HG03342 (cell line): Measurements from ENCODE around the gene TECPR1.
"Not testable (repeated sequence)": the region's sequence is repeated elsewhere in the genome, so short reads cannot be mapped to it uniquely, and the experiment has no call there.

ENCODE experiments used
- ATAC-seq: cut with Tn5 transposase; IDR thresholded peaks from one replicate; pipeline ENCODE4 v1.9.1; 2021; ENCODE audit warnings: mild to moderate bottlenecking, moderate library complexity; ENCODE audit not compliant: unreplicated experiment

Gene TECPR1

GRCh38 chr7:98228801-98229200 lies 23.2 kb downstream of the TECPR1 start:
- ATAC-seq: no peak

GRCh38 chr7:98227939-98228338 lies 24.1 kb downstream of the TECPR1 start:
- no peak for ATAC-seq

DNA sequence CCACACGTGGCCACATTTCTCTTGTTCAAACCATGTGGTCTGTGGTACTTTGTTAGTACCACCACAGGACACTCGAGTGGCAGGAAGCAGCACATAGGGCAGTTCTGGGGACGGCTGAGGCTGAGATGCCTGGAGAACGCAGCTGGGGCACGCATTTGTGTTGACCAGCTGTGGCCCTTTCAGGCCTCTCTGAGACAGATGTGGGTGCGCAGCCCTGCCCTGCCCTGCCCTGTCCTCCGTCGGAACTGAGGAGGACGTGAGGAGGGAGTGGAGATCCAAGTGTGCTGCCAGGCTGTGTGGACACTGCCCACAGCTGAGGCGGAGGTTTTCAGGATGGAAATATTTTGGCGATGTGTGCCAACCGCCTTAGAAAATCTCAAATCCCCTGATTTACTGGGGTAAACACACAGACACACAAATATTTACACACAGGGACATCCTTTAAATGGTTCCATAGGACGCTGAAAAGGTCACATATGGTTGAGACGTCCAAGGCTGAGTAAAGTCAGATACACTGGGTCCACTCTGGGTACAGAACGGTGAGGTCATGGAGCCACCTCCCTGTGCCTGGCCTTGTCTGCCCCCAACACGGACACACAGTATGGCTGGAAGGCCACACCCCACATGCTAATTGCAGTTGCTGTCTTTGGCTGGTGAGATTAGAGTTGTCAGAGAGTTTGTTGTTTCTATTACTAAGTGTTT lies 26.0 kb downstream of the TECPR1 start:
- no peak for ATAC-seq

- ATAC-seq: no peak
Observed at GRCh38 chr7:98224701-98225181, 27.3 kb downstream of the TECPR1 start.

- no peak for ATAC-seq
Observed at GRCh38 chr7:98223898-98224700, 27.9 kb downstream of the TECPR1 start.

DNA sequence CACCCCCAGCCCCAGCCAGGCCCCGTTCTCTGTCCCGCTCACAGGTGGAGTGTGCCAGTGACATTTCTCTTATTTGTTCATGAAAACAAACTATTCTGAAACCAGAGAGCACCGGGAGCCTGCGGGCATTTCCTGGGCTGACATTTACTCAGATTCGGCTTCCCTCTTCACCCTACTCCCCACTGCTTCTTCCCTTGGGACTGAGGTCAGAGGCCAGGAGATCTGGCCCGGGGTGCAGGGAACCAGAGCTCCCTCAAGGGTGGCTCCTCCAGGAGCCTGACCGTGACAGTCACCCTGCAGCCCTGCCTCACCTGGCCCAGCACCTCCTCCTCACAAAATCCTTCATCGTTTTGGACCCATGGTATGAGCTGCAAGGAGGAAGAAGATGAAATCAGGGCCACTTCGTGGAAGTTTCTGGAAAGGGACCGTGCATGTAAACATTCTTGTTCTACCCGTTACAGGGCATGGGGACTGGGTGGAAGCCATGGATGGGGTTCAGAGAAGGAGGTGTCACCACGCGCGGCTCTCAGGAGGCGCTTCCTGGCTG lies 28.6 kb downstream of the TECPR1 start:
- no peak for ATAC-seq

GRCh38 chr7:98222533-98223195 lies 29.4 kb downstream of the TECPR1 start:
- no peak for ATAC-seq

DNA sequence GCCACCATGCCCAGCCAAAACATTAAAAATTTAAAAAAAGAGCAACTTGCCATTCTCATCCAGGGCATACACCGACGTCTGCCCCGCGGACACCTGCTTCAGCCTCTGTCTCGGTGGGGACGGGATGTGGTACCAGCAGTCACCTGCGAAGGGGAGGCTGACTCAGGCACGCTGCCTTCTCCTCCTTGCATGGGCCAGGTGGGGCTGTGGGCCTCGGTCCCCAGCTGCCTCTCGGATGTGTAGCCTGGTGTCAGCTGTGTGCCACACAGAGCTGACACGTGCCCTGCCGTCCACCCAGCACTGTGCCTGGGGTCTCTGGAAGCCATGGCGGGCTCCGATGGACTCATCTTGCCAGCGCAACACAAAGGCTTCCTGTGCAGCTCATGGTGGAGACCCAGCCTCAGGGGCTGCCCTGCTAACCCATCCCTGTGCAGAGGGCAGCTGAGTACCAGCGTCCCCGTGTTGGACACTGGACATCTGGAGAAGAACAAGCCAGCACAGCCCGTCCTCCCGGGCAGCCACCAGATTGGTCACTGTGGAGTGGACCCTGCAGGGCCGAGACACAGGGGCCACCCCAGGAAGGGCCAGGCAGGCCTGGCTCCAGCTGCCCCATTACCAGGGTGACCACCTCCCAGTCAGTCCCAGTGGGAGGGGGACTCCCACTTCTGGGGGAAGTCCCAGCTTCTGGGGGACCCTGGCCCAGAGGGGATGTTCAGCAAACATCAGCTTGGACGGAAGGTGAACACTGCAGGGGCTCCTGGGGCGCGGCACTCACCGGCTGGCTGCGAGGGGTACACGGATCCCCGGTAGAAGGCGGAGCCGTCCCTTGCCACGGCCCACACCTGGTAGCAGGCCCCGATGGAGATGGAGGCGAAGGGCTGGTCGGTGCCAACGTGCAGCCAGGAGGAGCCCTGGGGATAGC lies 30.2 kb downstream of the TECPR1 start:
- no peak for ATAC-seq

DNA sequence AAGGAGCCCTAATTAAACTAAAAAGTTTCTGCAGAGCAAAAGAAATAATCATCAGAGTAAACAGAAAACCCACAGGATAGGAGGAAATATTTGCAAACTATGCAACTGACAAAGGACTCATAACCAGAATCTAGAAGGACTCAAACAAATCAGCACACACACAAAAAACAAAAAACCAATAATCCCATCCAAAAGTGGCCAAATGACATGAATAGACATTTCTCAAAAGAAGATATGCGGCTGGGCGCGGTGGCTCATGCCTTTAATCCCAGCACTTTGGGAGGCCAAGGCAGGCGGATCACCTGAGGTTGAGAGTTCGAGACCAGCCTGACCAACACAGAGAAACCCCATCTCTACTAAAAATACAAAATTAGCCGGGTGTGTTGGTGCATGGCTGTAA lies 32.6 kb downstream of the TECPR1 start:
- ATAC-seq: not testable (repeated sequence)

- no peak for ATAC-seq
Observed at GRCh38 chr7:98217623-98218582, 34.1 kb downstream of the TECPR1 start.

DNA sequence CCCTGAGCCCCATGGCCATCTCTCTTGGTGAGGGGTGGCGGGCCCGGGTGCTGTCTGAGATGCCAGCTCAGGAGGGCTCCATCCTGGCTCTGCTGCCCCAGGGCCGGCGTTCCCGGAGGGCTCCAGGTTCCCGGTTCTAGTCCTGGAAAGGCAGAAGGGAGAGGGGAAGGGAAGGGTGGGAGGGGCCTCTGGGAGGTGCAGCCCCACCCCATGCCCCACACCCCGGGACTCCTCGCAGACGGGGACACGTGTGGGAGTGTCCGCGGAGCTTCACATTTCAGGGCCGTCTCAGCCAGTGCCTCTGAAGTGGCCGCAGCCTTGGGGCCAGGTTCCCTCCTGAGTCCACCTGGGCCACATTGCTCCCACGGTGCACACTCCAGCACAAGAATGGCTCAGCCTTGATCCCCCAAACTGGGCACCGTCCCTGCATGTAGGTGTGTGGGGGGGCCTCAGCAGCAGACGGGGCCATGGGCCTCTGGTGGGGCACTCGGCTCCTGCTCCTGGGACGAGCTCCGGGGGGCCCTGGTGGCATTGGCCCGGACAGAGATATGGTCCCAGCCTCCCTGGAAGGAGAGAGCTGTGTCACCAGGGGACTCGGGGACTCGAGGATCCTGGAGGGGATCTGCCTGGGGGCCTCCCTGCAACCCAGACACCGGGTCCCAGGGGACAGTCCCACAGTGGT lies 35.0 kb downstream of the TECPR1 start:
- no peak for ATAC-seq

DNA sequence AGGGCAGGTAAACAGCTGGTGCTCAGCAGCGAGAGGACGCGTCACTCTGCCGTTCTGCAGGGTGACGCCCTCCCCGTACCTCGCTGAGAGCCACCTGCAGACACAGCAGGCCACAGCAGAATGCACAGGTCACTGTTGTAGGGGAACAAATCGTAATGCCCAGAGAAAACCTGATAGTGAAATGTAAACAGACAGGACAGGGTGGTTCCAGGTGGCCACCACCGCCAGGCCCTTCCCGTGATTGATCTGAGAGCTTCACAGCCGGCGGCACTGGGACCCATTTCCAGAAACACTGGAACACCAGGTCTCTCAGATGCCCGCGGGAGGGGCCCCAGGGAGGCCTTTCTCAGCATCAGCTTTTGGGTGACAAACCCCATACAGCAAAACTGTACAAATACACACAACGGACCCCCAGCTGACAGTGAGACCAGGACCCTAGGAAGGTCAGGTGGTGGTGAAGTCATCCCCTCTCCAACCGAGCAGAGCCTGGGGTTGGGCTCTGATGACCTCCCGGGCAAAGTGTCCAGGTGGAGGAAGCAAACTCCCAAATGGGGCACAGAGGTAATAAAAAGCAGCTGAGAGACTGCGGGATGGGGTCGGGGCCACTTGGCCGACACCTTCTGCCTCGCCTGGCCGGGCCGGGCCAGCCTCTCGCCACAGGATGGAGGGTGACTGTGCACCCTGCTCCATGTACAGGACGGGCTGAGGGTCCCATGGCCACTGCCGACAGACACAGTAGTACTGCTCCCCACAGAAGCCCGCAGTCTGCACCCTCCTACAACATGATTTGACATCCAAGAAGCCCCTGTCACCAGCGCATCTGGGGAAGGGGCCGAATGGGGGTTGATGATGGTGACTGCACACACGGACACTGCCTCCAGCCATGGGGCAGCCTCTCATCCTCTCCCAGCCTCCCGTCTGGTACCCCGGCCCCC lies 36.2 kb downstream of the TECPR1 start:
- ATAC-seq: no peak

- no peak for ATAC-seq
Observed at GRCh38 chr7:98214811-98215321, 37.2 kb downstream of the TECPR1 start.

DNA sequence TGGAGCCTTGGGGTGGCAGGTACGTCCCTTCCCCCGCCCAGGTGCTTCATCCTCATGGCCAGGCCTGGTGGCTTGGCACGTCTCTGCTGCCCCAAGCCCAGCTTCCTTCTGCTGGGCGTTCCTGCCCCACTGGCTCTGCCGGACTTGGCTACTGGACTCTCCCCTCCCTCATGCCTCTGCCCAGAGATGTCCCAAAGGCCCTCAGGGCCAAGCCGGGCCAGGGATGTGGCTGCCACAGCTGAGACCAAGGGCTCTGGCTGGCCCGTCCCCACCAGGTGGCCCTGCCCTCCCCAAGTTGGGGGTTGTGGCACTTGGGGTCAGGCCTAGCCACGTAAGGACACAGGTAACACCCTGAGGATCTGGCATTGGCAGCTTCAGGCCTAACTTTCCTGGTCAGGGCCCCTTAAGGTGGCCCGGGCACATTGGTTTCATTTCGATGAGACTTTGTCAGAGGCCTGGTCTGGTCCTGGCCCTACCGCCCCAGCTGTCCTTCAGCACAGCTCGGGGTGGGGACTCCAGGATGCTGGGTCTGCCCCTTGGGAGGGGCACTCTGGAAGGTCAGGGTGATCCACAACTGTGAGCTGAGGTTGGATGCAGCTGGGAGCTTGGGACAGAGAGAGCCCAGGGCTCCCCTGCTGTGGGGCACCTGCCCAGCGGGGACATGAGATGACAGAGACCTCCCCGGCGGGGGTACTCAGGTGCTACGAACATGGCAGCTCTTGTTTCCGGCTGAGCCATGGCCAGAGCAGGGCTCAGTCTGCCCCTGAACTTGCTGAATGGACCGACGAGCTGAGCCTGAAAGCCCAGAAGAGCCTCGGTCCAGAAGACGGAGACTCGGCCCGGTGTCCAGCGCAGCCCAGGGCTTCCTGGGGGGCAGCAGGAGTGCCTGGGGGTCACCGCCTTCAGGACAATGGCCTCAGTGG lies 37.9 kb downstream of the TECPR1 start:
- ATAC-seq: no peak

GRCh38 chr7:98213296-98213887 lies 38.6 kb downstream of the TECPR1 start:
- ATAC-seq: no peak

GRCh38 chr7:98212532-98213041 lies 39.4 kb downstream of the TECPR1 start:
- no peak for ATAC-seq
